K562 (cell line): ENCODE results near the gene AMDHD2. TPM values are rescaled to one million over a fixed set of nuclear protein-coding genes. Genes with fewer than 3 reads are reported as not detected.

Experiments used
- ADNP ChIP-seq: fragments of 200-800 bp; sonication (Bioruptor generic); IDR thresholded peaks from 2 replicates; pipeline ENCODE4 v1.6.1; 2016; ENCODE audit warnings: missing genetic modification characterization, missing compliant biosample characterization
- BCLAF1 ChIP-seq, 2 experiments: fragments of 450-650 bp in 1 of 2; IDR thresholded peaks; 2 replicates each; pipeline ENCODE4 v1.6.1; 2011 to 2017; ENCODE audit warnings: low read depth in 2 of 2, antibody characterized with exemption in 1 of 2, borderline replicate concordance in 1 of 2, low read length in 1 of 2, mild to moderate bottlenecking in 1 of 2, mixed read lengths in 1 of 2; ENCODE audit not compliant: control insufficient read depth in 1 of 2
- FOS ChIP-seq: IDR thresholded peaks from 3 replicates; pipeline ENCODE4 v1.6.1; 2011; ENCODE audit not compliant: insufficient read length; ENCODE audit errors: extremely low read depth
- GABPB1 ChIP-seq: sonication (generic); formaldehyde crosslinking; IDR thresholded peaks from 2 replicates; pipeline ENCODE4 v1.8.0; 2022; ENCODE audit warnings: mild to moderate bottlenecking, missing genetic modification reagents
- GATA2 ChIP-seq: sonication (generic); formaldehyde crosslinking; IDR thresholded peaks from 2 replicates; pipeline ENCODE4 v1.4.0; 2020; ENCODE audit warnings: mild to moderate bottlenecking, missing genetic modification reagents
- HDAC1 ChIP-seq, 2 experiments: fragments of 450-650 bp; IDR thresholded peaks; 2 replicates each; pipeline ENCODE4 v1.6.1; 2016 to 2017; ENCODE audit warnings: inconsistent platforms in 1 of 2, mild to moderate bottlenecking in 1 of 2, moderate library complexity in 1 of 2
- HMGN3 ChIP-seq: IDR thresholded peaks from 2 replicates; pipeline ENCODE4 v1.6.1; 2011; ENCODE audit warnings: borderline replicate concordance, low read depth, mild to moderate bottlenecking, mixed read lengths, low read length; ENCODE audit not compliant: insufficient read length; ENCODE audit errors: extremely low read depth
- PHB ChIP-seq: fragments of 250-450 bp; sonication (Bioruptor Pico); IDR thresholded peaks from 2 replicates; pipeline ENCODE4 v1.5.0; 2021
- PHTF2 ChIP-seq: fragments of 250-450 bp; sonication (Bioruptor Pico); IDR thresholded peaks from 2 replicates; pipeline ENCODE4 v1.5.0; 2021; ENCODE audit warnings: mild to moderate bottlenecking
- POLR2B ChIP-seq: fragments of 450-650 bp; IDR thresholded peaks from 2 replicates; pipeline ENCODE4 v1.6.1; 2018; ENCODE audit warnings: low read depth; ENCODE audit not compliant: partially characterized antibody
- POLR2H ChIP-seq: IDR thresholded peaks from 2 replicates; pipeline ENCODE4 v1.6.1; 2016; ENCODE audit warnings: missing genetic modification characterization, low read depth, mild to moderate bottlenecking, control low read depth, missing compliant biosample characterization, moderate library complexity
- RB1 ChIP-seq: fragments of 450-650 bp; IDR thresholded peaks from 2 replicates; pipeline ENCODE4 v1.6.1; 2017; ENCODE audit warnings: low read depth, mild to moderate bottlenecking
- RBM22 ChIP-seq: fragments of 200-400 bp; formaldehyde crosslinking; IDR thresholded peaks from 2 replicates; pipeline ENCODE4 v1.6.1; 2018; ENCODE audit warnings: low read length, low read depth; ENCODE audit not compliant: poor library complexity, severe bottlenecking
- RERE ChIP-seq: sonication (generic); formaldehyde crosslinking; IDR thresholded peaks from 2 replicates; pipeline ENCODE4 v1.8.0; 2023; ENCODE audit warnings: missing genetic modification reagents, mild to moderate bottlenecking, borderline replicate concordance
- TAL1 ChIP-seq: fragments of 450-650 bp; IDR thresholded peaks from 2 replicates; pipeline ENCODE4 v1.6.1; 2016; ENCODE audit warnings: mild to moderate bottlenecking
- ZNF146 ChIP-seq: IDR thresholded peaks from one replicate; pipeline ENCODE4 v1.6.1; 2018; ENCODE audit warnings: missing compliant biosample characterization; ENCODE audit not compliant: unreplicated experiment
- ZNF3 ChIP-seq: fragments of 250-450 bp; sonication (Bioruptor Pico); IDR thresholded peaks from 2 replicates; pipeline ENCODE4 v1.5.0; 2021; ENCODE audit warnings: mild to moderate bottlenecking, moderate library complexity
- ZNF347 ChIP-seq: fragments of 450-650 bp; formaldehyde crosslinking; IDR thresholded peaks from 2 replicates; pipeline ENCODE4 v1.4.0; 2020; ENCODE audit warnings: low read depth, mild to moderate bottlenecking, moderate library complexity
- ZNF583 ChIP-seq: fragments of 250-450 bp; sonication (Bioruptor Pico); IDR thresholded peaks from 2 replicates; pipeline ENCODE4 v1.4.0; 2020
- ZNF589 ChIP-seq: fragments of 200-800 bp; sonication (Bioruptor generic); IDR thresholded peaks from 2 replicates; pipeline ENCODE4 v1.6.1; 2016; ENCODE audit warnings: low read depth, missing genetic modification characterization, missing compliant biosample characterization
- ZNF830 ChIP-seq: fragments of 250-450 bp; sonication (Bioruptor Pico); IDR thresholded peaks from 2 replicates; pipeline ENCODE4 v1.5.0; 2021; ENCODE audit warnings: mild to moderate bottlenecking
- polyA plus RNA-seq, 8 experiments: library from polyadenylated mRNA; depleted of rRNA in 4 of 8; stranded (reverse) in 5 of 8; unstranded in 3 of 8; fragments of >200 nt; fragmentation: Nextera tagmentation in 2 of 8; fragmentation: Illumina TruSeq in 1 of 8; extraction: Ambion mirVana in 2 of 8; extraction: Trizol in 1 of 8; gene quantifications; 2 replicates each; pipeline versions ENCODE4 v1.2.1 to v1.2.3, GENCODE V29; 2011 to 2014; ENCODE audit warnings: inconsistent platforms in 1 of 8, missing spikeins in 1 of 8
- total RNA-seq, 7 experiments: library from RNA; depleted of rRNA in 6 of 7; stranded (reverse); fragments of >200 nt in 6 of 7; fragmentation: Illumina TruSeq in 2 of 7; extraction: Trizol in 2 of 7; gene quantifications; 2 replicates each; pipeline versions ENCODE4 v1.2.1 to v1.2.3, GENCODE V29; 2011 to 2021; ENCODE audit warnings: low replicate concordance in 1 of 7

The AMDHD2 gene
- total and polyA plus RNA-seq, 9 of the 15 experiments (the other 6 are each of a cell fraction or from before 2014, with no cell fraction given), result 0.38 to 56.9 (median 18.3) TPM; not detected in 1

GRCh38 chr16:2511128-2511800 is 8.9 kb upstream of the AMDHD2 start (continued):
- no peak for TF ChIP-seq RERE (CRISPR knock-in tag)
- TF ChIP-seq TAL1, result no peak
- no peak for TF ChIP-seq GATA2 (CRISPR knock-in tag)
- no peak for TF ChIP-seq ZNF3
- TF ChIP-seq ADNP (tag), result no peak
- no peak for TF ChIP-seq PHB (CRISPR knock-in tag)
- no peak for TF ChIP-seq RBM22
- peak; percentile 31 for TF ChIP-seq HMGN3
- TF ChIP-seq FOS, result no peak
- no peak for TF ChIP-seq ZNF830 (CRISPR knock-in tag)
- TF ChIP-seq POLR2B, result no peak
- no peak for TF ChIP-seq ZNF146
- peak; percentile 12; the same call in 1 of the 2 replicates for TF ChIP-seq RB1
- 0 out of 4 replicates have a peak, but pooled peaks of 1 of the 2 experiments have one; percentile 10 for TF ChIP-seq HDAC1 (IDR thresholded peaks at IDR 0.05)
- no peak for TF ChIP-seq BCLAF1 (IDR thresholded peaks at IDR 0.05; ENCODE audit: borderline replicate concordance in 1 of 2, control insufficient read depth in 1 of 2, low read depth in 2 of 2, low read length in 1 of 2)
- no peak for TF ChIP-seq ZNF583 (CRISPR knock-in tag)
- no peak for TF ChIP-seq GABPB1 (CRISPR knock-in tag)
- no peak for TF ChIP-seq PHTF2 (CRISPR knock-in tag)
- no peak for TF ChIP-seq ZNF347 (CRISPR knock-in tag)
- TF ChIP-seq POLR2H (tag), result no peak
- TF ChIP-seq ZNF589, result 0 out of 2 replicates have a peak, but pooled peaks have one; percentile 42
